Measurements from ENCODE around the gene DCUN1D1. TPM values are rescaled to one million over a fixed set of nuclear protein-coding genes. Genes with fewer than 3 reads are reported as not detected.

Gene DCUN1D1
- total and polyA plus RNA-seq, 2 donors from 2014 or later, result 14.2 to 47.9 TPM

- H3K9me3 ChIP-seq (ENCODE audit: control insufficient read depth in 2 of 3, insufficient read depth in 1 of 3, low read length in 3 of 3), result no peaks in the 10 kb centered on the region
Measured at GRCh38 chr3:182962166-182962565, 18.2 kb downstream of the DCUN1D1 start.

GRCh38 chr3:182959474-182960350, 20.6 kb downstream of the DCUN1D1 start:
- H3K4me1 ChIP-seq (ENCODE audit: control insufficient read depth in 2 of 3, insufficient read depth in 2 of 3, low read depth in 1 of 3, low read length in 3 of 3), result peaks cover 0 to 11% (median 5%) of the 10 kb centered on the region in 3 donors
- TF ChIP-seq CTCF (IDR thresholded peaks at IDR 0.05; ENCODE audit: borderline replicate concordance, extremely low read depth, insufficient read depth), result no peak
- intact Hi-C loops (cut with DNase I), result no loop called here
- no peak for FAIRE-seq
- no peaks in the 10 kb centered on the region for H3K9me3 ChIP-seq (ENCODE audit: control insufficient read depth in 2 of 3, insufficient read depth in 1 of 3, low read length in 3 of 3)
- DNase-seq, result no peak
- peaks cover 2 to 4% (median 4%) of the 10 kb centered on the region in 3 donors for H3K36me3 ChIP-seq (ENCODE audit: control insufficient read depth in 2 of 3, insufficient read depth in 3 of 3, low read length in 3 of 3)
- no peak overlapping the region for H3K27ac ChIP-seq (ENCODE audit: low read depth in 2 of 2, low read length in 2 of 2)
- H3K4me3 ChIP-seq (ENCODE audit: low read length in 3 of 3), result no peak overlapping the region
- no peak overlapping the region for H3K9ac ChIP-seq (ENCODE audit: low read length in 3 of 3)
- no peaks in the 10 kb centered on the region for H3K27me3 ChIP-seq (ENCODE audit: control insufficient read depth, insufficient read depth, low read length)

More at GRCh38 chr3:182962166-182962565, 18.2 kb downstream of the DCUN1D1 start:
- Histone ChIP-seq H3K4me1 (ENCODE audit: control insufficient read depth in 2 of 3, insufficient read depth in 2 of 3, low read depth in 1 of 3, low read length in 3 of 3) (peaks cover 0 to 11% (median 6%) of the 10 kb centered on the region in 3 donors), H3K27me3 (ENCODE audit: control insufficient read depth, insufficient read depth, low read length) (no peaks in the 10 kb centered on the region), H3K4me3 (ENCODE audit: low read length in 3 of 3) (no peak overlapping the region), H3K36me3 (ENCODE audit: control insufficient read depth in 2 of 3, insufficient read depth in 3 of 3, low read length in 3 of 3) (peaks cover 0 to 4% (median 2%) of the 10 kb centered on the region in 3 donors), H3K27ac (ENCODE audit: low read depth in 2 of 2, low read length in 2 of 2) (no peak overlapping the region), H3K9ac (ENCODE audit: low read length in 3 of 3) (no peak overlapping the region)
- no peak for DNase-seq
- intact Hi-C loops (cut with DNase I), result no loop called here
- TF ChIP-seq CTCF (IDR thresholded peaks at IDR 0.05; ENCODE audit: borderline replicate concordance, extremely low read depth, insufficient read depth), result no peak
- no peak for FAIRE-seq

GRCh38 chr3:182957676-182958266, 22.6 kb downstream of the DCUN1D1 start:
- no peak for FAIRE-seq
- Histone ChIP-seq H3K27me3 (ENCODE audit: control insufficient read depth, insufficient read depth, low read length) (no peaks in the 10 kb centered on the region), H3K27ac (ENCODE audit: low read depth in 2 of 2, low read length in 2 of 2) (no peak overlapping the region), H3K4me3 (ENCODE audit: low read length in 3 of 3) (no peak overlapping the region), H3K9me3 (ENCODE audit: control insufficient read depth in 2 of 3, insufficient read depth in 1 of 3, low read length in 3 of 3) (no peaks in the 10 kb centered on the region), H3K4me1 (ENCODE audit: control insufficient read depth in 2 of 3, insufficient read depth in 2 of 3, low read depth in 1 of 3, low read length in 3 of 3) (peaks cover 0 to 11% (median 5%) of the 10 kb centered on the region in 3 donors), H3K36me3 (ENCODE audit: control insufficient read depth in 2 of 3, insufficient read depth in 3 of 3, low read length in 3 of 3) (peaks cover 0 to 4% (median 2%) of the 10 kb centered on the region in 3 donors), H3K9ac (ENCODE audit: low read length in 3 of 3) (no peak overlapping the region)
- no peak for DNase-seq
- intact Hi-C loops (cut with DNase I), result no loop called here
- no peak for TF ChIP-seq CTCF (IDR thresholded peaks at IDR 0.05; ENCODE audit: borderline replicate concordance, extremely low read depth, insufficient read depth)
